ENCODE data around the gene FOSL1. TPM values are rescaled to one million over a fixed set of nuclear protein-coding genes. Genes with fewer than 3 reads are reported as not detected.
A peak's percentile ranks its signal among the peaks of the same experiment; 100 is the strongest.

The FOSL1 gene
- total and polyA plus RNA-seq, 10 donors: 0.42 to 5.4 (median 1.3) TPM

GRCh38 chr11:65915101-65915820, 15.1 kb upstream of the FOSL1 start:
- Histone ChIP-seq H3K4me3 (peak overlapping the region in 2 of 8 donors; percentile 13 to 15), H3K27me3 (replicated peaks in 1 of 7) (peaks cover 0 to under 1% (median 0%) of the 10 kb centered on the region in 7 donors), H3K9me3 (no peaks in the 10 kb centered on the region), H3K27ac (peak overlapping the region in 7 of 8 donors; percentile 36 to 98 (median 71)), H3K4me1 (peaks cover 37 to 74% (median 56%) of the 10 kb centered on the region in 6 donors), H3K36me3 (peaks cover 0 to 14% (median 0%) of the 10 kb centered on the region in 6 donors)
- 34 to 57% (median 48%) methylated on average over 9 to 10 of the region's 10 CpGs for WGBS, 5 donors
- DNase-seq: no peak
- intact Hi-C loops (cut with DNase I; ENCODE audit: low total_unique reads): no loop called here
- TF ChIP-seq POLR2A (IDR thresholded peaks at IDR 0.05) (no peak), POLR2AphosphoS5 (IDR thresholded peaks at IDR 0.05) (no peak), CTCF (IDR thresholded peaks at IDR 0.05 in 8 of 11, conservative IDR thresholded peaks at IDR 0.05 in 3 of 11) (no peak)

DNA sequence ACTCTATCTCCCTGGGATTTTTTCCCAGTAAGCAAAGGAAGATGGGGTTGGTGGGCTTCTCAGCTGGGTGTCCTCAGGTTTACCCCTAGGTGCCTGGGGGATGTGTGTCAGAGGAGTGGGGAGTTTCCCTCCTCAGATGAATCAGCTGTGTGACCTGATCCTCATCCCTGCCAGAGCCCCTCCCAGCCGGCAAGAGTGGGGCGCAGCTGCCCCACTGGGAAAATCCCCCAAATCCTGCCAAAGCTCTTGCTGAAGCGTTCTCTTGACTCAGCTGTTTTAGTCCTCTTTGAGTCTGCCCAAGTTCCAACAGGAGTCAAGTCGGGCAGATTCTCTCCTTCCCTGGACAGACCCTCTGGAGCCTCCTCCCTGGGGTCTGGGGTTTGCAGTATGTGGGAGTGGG, 12.7 kb upstream of the FOSL1 start:
- no peak for DNase-seq
- no peak overlapping the region for H3K27ac ChIP-seq

GRCh38 chr11:65911682-65912568, 11.7 kb upstream of the FOSL1 start:
- no peak overlapping the region for H3K4me3 ChIP-seq
- H3K27ac ChIP-seq: peak overlapping the region in 5 of 8 donors; percentile 27 to 55 (median 45)
- no peak for DNase-seq
- H3K27me3 ChIP-seq (replicated peaks in 1 of 7): peaks cover 0 to 24% (median 0%) of the 10 kb centered on the region in 7 donors
- H3K4me1 ChIP-seq: peaks cover 24 to 51% (median 38%) of the 10 kb centered on the region in 6 donors
- intact Hi-C loops (cut with DNase I; ENCODE audit: low total_unique reads): no loop called here
- 18 to 36% (median 25%) methylated on average over 14 of the region's 14 CpGs for WGBS, 5 donors
- peaks cover 0 to 5% (median 0%) of the 10 kb centered on the region in 6 donors for H3K36me3 ChIP-seq
- H3K9me3 ChIP-seq: no peaks in the 10 kb centered on the region
- TF ChIP-seq POLR2A (IDR thresholded peaks at IDR 0.05) (no peak), CTCF (IDR thresholded peaks at IDR 0.05 in 8 of 11, conservative IDR thresholded peaks at IDR 0.05 in 3 of 11) (peak in 4 of 11 experiments; percentile 7 to 40 (median 26)), POLR2AphosphoS5 (IDR thresholded peaks at IDR 0.05) (peak in 2 of 3 donors; percentile 39 to 50)

More for the DNA sequence above, 12.7 kb upstream of the FOSL1 start:
- 47 to 82% (median 71%) methylated on average over 3 to 4 of the region's 4 CpGs for WGBS, 5 donors
- TF ChIP-seq CTCF (IDR thresholded peaks at IDR 0.05 in 8 of 11, conservative IDR thresholded peaks at IDR 0.05 in 3 of 11) (no peak), POLR2A (IDR thresholded peaks at IDR 0.05) (no peak), POLR2AphosphoS5 (IDR thresholded peaks at IDR 0.05) (no peak)
- H3K27me3 ChIP-seq (replicated peaks in 1 of 7): peaks cover 0 to 23% (median 0%) of the 10 kb centered on the region in 7 donors
- no peaks in the 10 kb centered on the region for H3K9me3 ChIP-seq
- intact Hi-C loops (cut with DNase I; ENCODE audit: low total_unique reads): no loop called here
- H3K36me3 ChIP-seq: peaks cover 0 to 14% (median 0%) of the 10 kb centered on the region in 6 donors
- peaks cover 33 to 60% (median 47%) of the 10 kb centered on the region in 6 donors for H3K4me1 ChIP-seq
- H3K4me3 ChIP-seq: no peak overlapping the region

Data from spleen (tissue), 11 donors.